ENCODE measurements around the gene TMEM254. TPM values are rescaled to one million over a fixed set of nuclear protein-coding genes. Genes with fewer than 3 reads are reported as not detected.
"Not testable (repeated sequence)": the region's sequence is repeated elsewhere in the genome, so short reads cannot be mapped to it uniquely, and the experiment has no call there.

The TMEM254 gene
- total RNA-seq, 2 donors from 2014 or later = 52.7 to 95.9 TPM

GRCh38 chr10:80081026-80081425 is 2.6 kb downstream of the TMEM254 start:
- H3K4me1 ChIP-seq (replicated peaks) = peaks cover 5% of the 10 kb centered on the region
- WGBS = 85% methylated on average over 9 of the region's 9 CpGs
- intact Hi-C loops (cut with DNase I) = no loop called here
- no peaks in the 10 kb centered on the region for H3K9me3 ChIP-seq
- DNase-seq (ENCODE audit: low spot score) = no peak
- TF ChIP-seq CTCF (IDR thresholded peaks at IDR 0.05) = no peak
- no peak for TF ChIP-seq POLR2A (IDR thresholded peaks at IDR 0.05)
- no peak for TF ChIP-seq POLR2AphosphoS5 (IDR thresholded peaks at IDR 0.05)
- H3K4me3 ChIP-seq = no peak overlapping the region
- H3K36me3 ChIP-seq = no peaks in the 10 kb centered on the region
- no peak overlapping the region for H3K27ac ChIP-seq
- H3K27me3 ChIP-seq (replicated peaks; ENCODE audit: insufficient read depth) = no peaks in the 10 kb centered on the region

- WGBS = 57% methylated on average over 5 of the region's 5 CpGs
- H3K4me3 ChIP-seq = no peak overlapping the region
- H3K36me3 ChIP-seq = no peaks in the 10 kb centered on the region
- H3K27ac ChIP-seq = no peak overlapping the region
- H3K27me3 ChIP-seq (replicated peaks; ENCODE audit: insufficient read depth) = no peaks in the 10 kb centered on the region
- no peaks in the 10 kb centered on the region for H3K9me3 ChIP-seq
- no peak for TF ChIP-seq CTCF (IDR thresholded peaks at IDR 0.05)
- intact Hi-C loops (cut with DNase I) = no loop called here
- no peak for DNase-seq (ENCODE audit: low spot score)
- peaks cover 5% of the 10 kb centered on the region for H3K4me1 ChIP-seq (replicated peaks)
Measured at GRCh38 chr10:80081801-80082750, 3.6 kb downstream of the TMEM254 start.

GRCh38 chr10:80090121-80090520 is 11.7 kb downstream of the TMEM254 start:
- 66% methylated on average over 2 of the region's 2 CpGs for WGBS
- H3K4me1 ChIP-seq (replicated peaks) = no peaks in the 10 kb centered on the region

GRCh38 chr10:80094231-80094630 is 15.8 kb downstream of the TMEM254 start:
- TF ChIP-seq POLR2A (IDR thresholded peaks at IDR 0.05) (no peak), CTCF (IDR thresholded peaks at IDR 0.05) (no peak), POLR2AphosphoS5 (IDR thresholded peaks at IDR 0.05) (no peak)

More at GRCh38 chr10:80090121-80090520, 11.7 kb downstream of the TMEM254 start:
- Histone ChIP-seq H3K27ac (no peak overlapping the region), H3K4me3 (no peak overlapping the region), H3K27me3 (replicated peaks; ENCODE audit: insufficient read depth) (no peaks in the 10 kb centered on the region), H3K36me3 (no peaks in the 10 kb centered on the region), H3K9me3 (no peaks in the 10 kb centered on the region)
- TF ChIP-seq CTCF (IDR thresholded peaks at IDR 0.05) = no peak
- no peak for TF ChIP-seq POLR2AphosphoS5 (IDR thresholded peaks at IDR 0.05)
- no peak for TF ChIP-seq POLR2A (IDR thresholded peaks at IDR 0.05)
- DNase-seq (ENCODE audit: low spot score) = no peak
- intact Hi-C loops (cut with DNase I) = no loop called here

GRCh38 chr10:80098272-80098671 is 19.8 kb downstream of the TMEM254 start:
- DNase-seq (ENCODE audit: low spot score); H3K36me3 ChIP-seq; intact Hi-C loops (cut with DNase I); H3K27me3 ChIP-seq (replicated peaks; ENCODE audit: insufficient read depth); H3K4me1 ChIP-seq (replicated peaks); H3K9me3 ChIP-seq; H3K4me3 ChIP-seq; H3K27ac ChIP-seq: not testable (repeated sequence)
- WGBS = 98% methylated on average over 2 of the region's 2 CpGs

More at GRCh38 chr10:80094231-80094630, 15.8 kb downstream of the TMEM254 start:
- Histone ChIP-seq H3K36me3 (no peaks in the 10 kb centered on the region), H3K27me3 (replicated peaks; ENCODE audit: insufficient read depth) (no peaks in the 10 kb centered on the region), H3K4me3 (no peak overlapping the region), H3K9me3 (no peaks in the 10 kb centered on the region), H3K27ac (no peak overlapping the region), H3K4me1 (replicated peaks) (no peaks in the 10 kb centered on the region)
- intact Hi-C loops (cut with DNase I) = no loop called here
- 54% methylated on average over 2 of the region's 2 CpGs for WGBS
- no peak for DNase-seq (ENCODE audit: low spot score)

GRCh38 chr10:80099295-80099694 is 20.8 kb downstream of the TMEM254 start:
- 77% methylated on average over 8 of the region's 8 CpGs for WGBS
- DNase-seq (ENCODE audit: low spot score); H3K36me3 ChIP-seq; H3K27ac ChIP-seq; H3K27me3 ChIP-seq (replicated peaks; ENCODE audit: insufficient read depth); H3K9me3 ChIP-seq; H3K4me1 ChIP-seq (replicated peaks); H3K4me3 ChIP-seq; intact Hi-C loops (cut with DNase I): not testable (repeated sequence)

All from prostate gland (tissue), 2 donors.